ENCODE data around the gene WDFY3. TPM values are rescaled to one million over a fixed set of nuclear protein-coding genes. Genes with fewer than 3 reads are reported as not detected.

Gene WDFY3
- total and polyA plus RNA-seq, 2 of the 13 experiments (the other 11 are each of a cell fraction or from before 2014, with no cell fraction given): 16.7 to 24.5 TPM

DNA sequence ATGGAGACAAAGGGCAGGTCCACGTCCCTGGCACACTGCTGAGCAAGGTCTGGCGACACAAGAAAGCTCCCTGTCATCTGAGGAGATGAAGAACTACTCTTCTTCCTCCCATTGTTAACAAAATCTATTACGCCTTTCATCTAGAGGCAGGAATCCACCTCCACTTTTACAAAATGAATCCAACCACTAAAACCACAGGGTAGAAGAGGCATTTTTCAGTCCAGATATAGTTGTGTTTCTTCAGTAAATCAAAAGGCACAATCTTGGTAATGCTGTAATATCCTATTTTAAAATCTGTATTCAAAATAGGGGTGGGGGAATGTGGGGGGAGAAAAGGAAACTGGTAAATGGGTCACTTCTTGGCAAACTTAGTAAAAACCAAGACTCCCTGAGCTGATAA is 282.1 kb downstream of the WDFY3 start:
- TF ChIP-seq JUND (CRISPR knock-in tag; IDR thresholded peaks at IDR 0.05) (no peak), ZNF563 (CRISPR knock-in tag; IDR thresholded peaks at IDR 0.05) (no peak), KLF11 (CRISPR knock-in tag; IDR thresholded peaks at IDR 0.05) (no peak), SMYD3 (CRISPR knock-in tag; IDR thresholded peaks at IDR 0.05) (no peak), PHB2 (IDR thresholded peaks at IDR 0.05; ENCODE audit: partially characterized antibody) (no peak), JDP2 (CRISPR knock-in tag; IDR thresholded peaks at IDR 0.05; ENCODE audit: borderline replicate concordance) (no peak), ZNF629 (CRISPR knock-in tag; conservative IDR thresholded peaks at IDR 0.05) (no peak), ZNF777 (CRISPR knock-in tag; IDR thresholded peaks at IDR 0.05) (no peak), HOXA5 (CRISPR knock-in tag; IDR thresholded peaks at IDR 0.05) (no peak), STAT5B (CRISPR knock-in tag; IDR thresholded peaks at IDR 0.05) (no peak), MEF2D (CRISPR knock-in tag; IDR thresholded peaks at IDR 0.05) (no peak), FOSL1 (CRISPR knock-in tag; IDR thresholded peaks at IDR 0.05; ENCODE audit: borderline replicate concordance) (no peak), ZNF510 (CRISPR knock-in tag; IDR thresholded peaks at IDR 0.05; ENCODE audit: low read depth) (no peak)
- TF ChIP-seq, protein P1, sequence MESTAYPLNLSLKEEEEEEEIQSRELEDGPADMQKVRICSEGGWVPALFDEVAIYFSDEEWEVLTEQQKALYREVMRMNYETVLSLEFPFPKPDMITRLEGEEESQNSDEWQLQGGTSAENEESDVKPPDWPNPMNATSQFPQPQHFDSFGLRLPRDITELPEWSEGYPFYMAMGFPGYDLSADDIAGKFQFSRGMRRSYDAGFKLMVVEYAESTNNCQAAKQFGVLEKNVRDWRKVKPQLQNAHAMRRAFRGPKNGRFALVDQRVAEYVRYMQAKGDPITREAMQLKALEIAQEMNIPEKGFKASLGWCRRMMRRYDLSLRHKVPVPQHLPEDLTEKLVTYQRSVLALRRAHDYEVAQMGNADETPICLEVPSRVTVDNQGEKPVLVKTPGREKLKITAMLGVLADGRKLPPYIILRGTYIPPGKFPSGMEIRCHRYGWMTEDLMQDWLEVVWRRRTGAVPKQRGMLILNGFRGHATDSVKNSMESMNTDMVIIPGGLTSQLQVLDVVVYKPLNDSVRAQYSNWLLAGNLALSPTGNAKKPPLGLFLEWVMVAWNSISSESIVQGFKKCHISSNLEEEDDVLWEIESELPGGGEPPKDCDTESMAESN (CRISPR knock-in tag; conservative IDR thresholded peaks at IDR 0.05): no peak
- TF ChIP-seq, protein P2, sequence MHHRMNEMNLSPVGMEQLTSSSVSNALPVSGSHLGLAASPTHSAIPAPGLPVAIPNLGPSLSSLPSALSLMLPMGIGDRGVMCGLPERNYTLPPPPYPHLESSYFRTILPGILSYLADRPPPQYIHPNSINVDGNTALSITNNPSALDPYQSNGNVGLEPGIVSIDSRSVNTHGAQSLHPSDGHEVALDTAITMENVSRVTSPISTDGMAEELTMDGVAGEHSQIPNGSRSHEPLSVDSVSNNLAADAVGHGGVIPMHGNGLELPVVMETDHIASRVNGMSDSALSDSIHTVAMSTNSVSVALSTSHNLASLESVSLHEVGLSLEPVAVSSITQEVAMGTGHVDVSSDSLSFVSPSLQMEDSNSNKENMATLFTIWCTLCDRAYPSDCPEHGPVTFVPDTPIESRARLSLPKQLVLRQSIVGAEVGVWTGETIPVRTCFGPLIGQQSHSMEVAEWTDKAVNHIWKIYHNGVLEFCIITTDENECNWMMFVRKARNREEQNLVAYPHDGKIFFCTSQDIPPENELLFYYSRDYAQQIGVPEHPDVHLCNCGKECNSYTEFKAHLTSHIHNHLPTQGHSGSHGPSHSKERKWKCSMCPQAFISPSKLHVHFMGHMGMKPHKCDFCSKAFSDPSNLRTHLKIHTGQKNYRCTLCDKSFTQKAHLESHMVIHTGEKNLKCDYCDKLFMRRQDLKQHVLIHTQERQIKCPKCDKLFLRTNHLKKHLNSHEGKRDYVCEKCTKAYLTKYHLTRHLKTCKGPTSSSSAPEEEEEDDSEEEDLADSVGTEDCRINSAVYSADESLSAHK (CRISPR knock-in tag; IDR thresholded peaks at IDR 0.05; ENCODE audit: borderline replicate concordance): no peak
- TF ChIP-seq, protein P3, sequence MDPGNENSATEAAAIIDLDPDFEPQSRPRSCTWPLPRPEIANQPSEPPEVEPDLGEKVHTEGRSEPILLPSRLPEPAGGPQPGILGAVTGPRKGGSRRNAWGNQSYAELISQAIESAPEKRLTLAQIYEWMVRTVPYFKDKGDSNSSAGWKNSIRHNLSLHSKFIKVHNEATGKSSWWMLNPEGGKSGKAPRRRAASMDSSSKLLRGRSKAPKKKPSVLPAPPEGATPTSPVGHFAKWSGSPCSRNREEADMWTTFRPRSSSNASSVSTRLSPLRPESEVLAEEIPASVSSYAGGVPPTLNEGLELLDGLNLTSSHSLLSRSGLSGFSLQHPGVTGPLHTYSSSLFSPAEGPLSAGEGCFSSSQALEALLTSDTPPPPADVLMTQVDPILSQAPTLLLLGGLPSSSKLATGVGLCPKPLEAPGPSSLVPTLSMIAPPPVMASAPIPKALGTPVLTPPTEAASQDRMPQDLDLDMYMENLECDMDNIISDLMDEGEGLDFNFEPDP (CRISPR knock-in tag; conservative IDR thresholded peaks at IDR 0.05): no peak
- peaks cover 6 to 31% of the 10 kb centered on the region in 2 experiments; a peak in 4 of 5 replicates for H3K36me3 ChIP-seq (replicated peaks in 1 of 2; ENCODE audit: control insufficient read depth in 1 of 2, insufficient read depth in 2 of 2, low read length in 2 of 2)
- H3K27me3 ChIP-seq (ENCODE audit: control insufficient read depth in 1 of 2, insufficient read depth in 2 of 2, low read length in 2 of 2): no peaks in the 10 kb centered on the region
- H3K4me2 ChIP-seq (ENCODE audit: low read depth, low read length): no peak overlapping the region
- DNase-seq (ENCODE audit: low spot score) (no peak), ATAC-seq (no peak), FAIRE-seq (no peak)
- intact Hi-C loops (cut with micrococcal nuclease; ENCODE audit: unreplicated experiment): loop anchor here (5.0 kb wide), 1 partner anchor 102 kb away; the partner anchor contains the start of gene CDS1
- WGBS (ENCODE audit: low lambda C conversion rate): 100% methylated on average over 3 of the region's 3 CpGs
- no peaks in the 10 kb centered on the region for H3K9me3 ChIP-seq (ENCODE audit: low read length)
- no peak overlapping the region for H3K4me3 ChIP-seq (replicated peaks in 1 of 3; ENCODE audit: insufficient read depth in 1 of 3, low read depth in 2 of 3, low read length in 3 of 3)
- BruUV-seq (replicated peaks): no TSS peak
- no peaks in the 10 kb centered on the region for H3K79me2 ChIP-seq (ENCODE audit: insufficient read depth, low read length)
- H4K20me1 ChIP-seq (ENCODE audit: insufficient read depth, low read length): no peaks in the 10 kb centered on the region
- H2AFZ ChIP-seq (ENCODE audit: low read length): no peak overlapping the region
- peaks cover 24% of the 10 kb centered on the region for H3K4me1 ChIP-seq (ENCODE audit: insufficient read depth, low read length)
- in situ Hi-C loops (cut with HindIII; ENCODE audit: extremely low pct_ligation_motif_present, low pct_unique_long_range_greater_than_20kb): no loop called here
- no peak overlapping the region for H3K9ac ChIP-seq (ENCODE audit: insufficient read depth, low read depth, low read length)
- ChIA-PET POLR2A (no interaction called here), CTCF (ENCODE audit: low intra/inter-chr PET ratio, low total read pairs) (no interaction called here)
- H3K27ac ChIP-seq (ENCODE audit: extremely low read length, insufficient read depth, low read length): no peak overlapping the region
